CD4-positive, alpha-beta memory T cell (primary cell): ENCODE measurements around the gene VAMP1. TPM values are rescaled to one million over a fixed set of nuclear protein-coding genes. Genes with fewer than 3 reads are reported as not detected.

Experiments
- CTCF ChIA-PET: fragments of 350-600 bp; sonication (Branson Sonifier 250); formaldehyde crosslinking; loops from one replicate; lab custom pipeline; 2021; ENCODE audit warnings: inconsistent platforms; ENCODE audit not compliant: partially characterized antibody; lab: Charles Lee
- POLR2A ChIA-PET: fragments of 350-600 bp; sonication (Branson Sonifier 250); formaldehyde crosslinking; loops from one replicate; lab custom pipeline; 2021; ENCODE audit not compliant: partially characterized antibody; lab: Charles Lee
- DNase-seq, 5 donors: peaks; one replicate each; pipeline versions ENCODE4 v3.0.0 to v3.0.0-alpha.2; 2020 to 2022; ENCODE audit warnings: mixed read lengths in 1 of 5
- H3K27ac ChIP-seq: one replicate; pipeline ENCODE4 v1.7.0; 2013; ENCODE audit warnings: low read depth, low read length
- H3K27me3 ChIP-seq: 2 replicates; pipeline ENCODE4 v1.7.0; 2013; ENCODE audit warnings: mild to moderate bottlenecking, low read length, moderate library complexity; ENCODE audit not compliant: insufficient read depth
- H3K36me3 ChIP-seq: 2 replicates; pipeline ENCODE4 v1.7.0; 2013; ENCODE audit warnings: mild to moderate bottlenecking, low read length, moderate library complexity; ENCODE audit not compliant: insufficient read depth
- H3K4me1 ChIP-seq: 2 replicates; pipeline ENCODE4 v1.7.0; 2013; ENCODE audit warnings: mild to moderate bottlenecking, low read length, moderate library complexity; ENCODE audit not compliant: insufficient read depth
- H3K4me3 ChIP-seq, 2 donors: one replicate each; pipeline ENCODE4 v1.7.0; 2013; ENCODE audit warnings: low read length in 2 of 2, mild to moderate bottlenecking in 1 of 2
- H3K9me3 ChIP-seq, 2 donors: one replicate each; pipeline ENCODE4 v1.7.0; 2013; ENCODE audit warnings: low read length in 2 of 2, control low read depth in 1 of 2; ENCODE audit not compliant: control insufficient read depth in 1 of 2
- H3K27ac Mint-ChIP-seq, 7 donors: one replicate each; pipeline ENCODE4 v1.8.0; 2020 to 2021; ENCODE audit warnings: mixed read lengths in 7 of 7, mild to moderate bottlenecking in 6 of 7, inconsistent platforms in 3 of 7, moderate library complexity in 3 of 7
- H3K27me3 Mint-ChIP-seq, 2 donors: one replicate each; pipeline ENCODE4 v1.8.0; 2020 to 2021; ENCODE audit warnings: mixed read lengths in 2 of 2
- H3K36me3 Mint-ChIP-seq, 2 donors: one replicate each; pipeline ENCODE4 v1.8.0; 2020 to 2021; ENCODE audit warnings: mixed read lengths in 2 of 2, inconsistent platforms in 1 of 2, mild to moderate bottlenecking in 1 of 2
- H3K4me1 Mint-ChIP-seq, 4 donors: one replicate each; pipeline ENCODE4 v1.8.0; 2020 to 2021; ENCODE audit warnings: mixed read lengths in 4 of 4, mild to moderate bottlenecking in 1 of 4
- H3K4me3 Mint-ChIP-seq, 8 donors: one replicate each; pipeline ENCODE4 v1.8.0; 2020 to 2021; ENCODE audit warnings: mixed read lengths in 8 of 8, mild to moderate bottlenecking in 7 of 8, moderate library complexity in 6 of 8, inconsistent platforms in 3 of 8
- H3K9me3 Mint-ChIP-seq, 8 donors: one replicate each; pipeline ENCODE4 v1.8.0; 2020 to 2021; ENCODE audit warnings: mixed read lengths in 8 of 8, mild to moderate bottlenecking in 5 of 8, inconsistent platforms in 3 of 8, moderate library complexity in 1 of 8
- intact Hi-C: fragments of 100-400 bp; cut with micrococcal nuclease; formaldehyde crosslinking; loops from one replicate; pipeline ENCODE4 v1.15.1; 2023
- polyA plus RNA-seq, 2 donors: library from polyadenylated mRNA; unstranded; fragments of 300-500 nt; fragmentation: Illumina TruSeq; gene quantifications; one replicate each; pipeline ENCODE4 v1.2.3, GENCODE V29; 2021
- total RNA-seq, 2 experiments: library from RNA; stranded (reverse); gene quantifications; one replicate each; pipeline ENCODE4 v1.2.3, GENCODE V29; 2021

VAMP1 gene
- total and polyA plus RNA-seq, 4 experiments from 2014 or later: 10.3 to 101 (median 54.9) TPM

DNA sequence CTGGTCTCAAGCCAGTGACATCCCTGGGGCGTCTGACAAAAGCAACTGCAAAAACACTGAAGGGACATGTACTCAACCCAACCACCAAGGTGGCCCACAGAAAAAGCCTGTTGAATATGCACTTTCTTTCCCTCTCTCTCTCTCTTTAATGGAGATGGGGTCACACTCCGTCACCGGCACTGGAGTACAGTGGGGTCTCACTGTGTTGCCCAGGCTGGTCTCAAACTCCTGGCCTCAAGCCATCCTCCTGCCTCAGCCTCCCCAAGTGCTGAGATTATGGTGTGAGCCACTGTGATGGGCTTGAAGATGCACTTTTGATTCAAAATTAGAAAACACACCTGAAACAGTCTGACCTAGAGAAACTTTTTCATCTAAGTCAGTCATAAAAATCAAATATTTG, 32.9 kb downstream of the VAMP1 start:
- H3K27ac Mint-ChIP-seq: no peak overlapping the region
- no peaks in the 10 kb centered on the region for H3K9me3 Mint-ChIP-seq
- H3K36me3 Mint-ChIP-seq: no peaks in the 10 kb centered on the region
- no peaks in the 10 kb centered on the region for H3K27me3 Mint-ChIP-seq
- Histone ChIP-seq H3K4me1 (peaks cover 20% of the 10 kb centered on the region), H3K36me3 (no peaks in the 10 kb centered on the region), H3K9me3 (no peaks in the 10 kb centered on the region), H3K27me3 (no peaks in the 10 kb centered on the region), H3K4me3 (no peak overlapping the region), H3K27ac (no peak overlapping the region)
- POLR2A ChIA-PET: interaction anchor here (18.0 kb wide), 1 partner anchor 24 kb away, joined by 728 read pairs; no protein-coding TSS in a partner anchor
- intact Hi-C loops: no loop called here
- H3K4me1 Mint-ChIP-seq: peaks cover 15 to 32% (median 19%) of the 10 kb centered on the region in 4 donors
- CTCF ChIA-PET: interaction anchor here (1.3 to 2.8 kb wide), 3 partner anchors 10 to 28 kb away, joined by 3 to 20 read pairs (median 5); no protein-coding TSS in a partner anchor
- no peak for DNase-seq
- no peak overlapping the region for H3K4me3 Mint-ChIP-seq

GRCh38 chr12:6435961-6436715, 34.3 kb downstream of the VAMP1 start:
- no peaks in the 10 kb centered on the region for H3K27me3 Mint-ChIP-seq
- CTCF ChIA-PET: interaction anchor here (0.8 to 1.4 kb wide), 2 partner anchors 10 to 29 kb away, joined by 3 read pairs; no protein-coding TSS in a partner anchor
- H3K9me3 Mint-ChIP-seq: no peaks in the 10 kb centered on the region
- Histone ChIP-seq H3K4me1 (peaks cover 21% of the 10 kb centered on the region), H3K9me3 (no peaks in the 10 kb centered on the region), H3K27ac (no peak overlapping the region), H3K27me3 (no peaks in the 10 kb centered on the region), H3K36me3 (no peaks in the 10 kb centered on the region), H3K4me3 (no peak overlapping the region)
- DNase-seq: no peak
- no peak overlapping the region for H3K4me3 Mint-ChIP-seq
- H3K4me1 Mint-ChIP-seq: peaks cover 13 to 31% (median 20%) of the 10 kb centered on the region in 4 donors
- peak overlapping the region in 2 of 7 donors; percentile 55 to 63 for H3K27ac Mint-ChIP-seq
- intact Hi-C loops: no loop called here
- no peaks in the 10 kb centered on the region for H3K36me3 Mint-ChIP-seq
- POLR2A ChIA-PET: interaction anchor here (3.6 to 6.0 kb wide), 3 partner anchors 8 to 34 kb away, joined by 17 to 48 read pairs (median 28); partner anchors contain the start of genes CD27, TAPBPL and VAMP1

GRCh38 chr12:6434205-6435140, 36.0 kb downstream of the VAMP1 start:
- POLR2A ChIA-PET: interaction anchor here (1.0 to 6.0 kb wide), 12 partner anchors 8 to 101 kb away, joined by 3 to 48 read pairs (median 6); partner anchors contain the start of genes CD27, MRPL51, TAPBPL and VAMP1
- H3K36me3 Mint-ChIP-seq: no peaks in the 10 kb centered on the region
- no peaks in the 10 kb centered on the region for H3K9me3 ChIP-seq
- CTCF ChIA-PET: interaction anchor here (0.6 to 2.2 kb wide), 11 partner anchors 10 to 111 kb away, joined by 3 to 16 read pairs (median 3); partner anchors contain the start of gene CD27
- H3K27me3 Mint-ChIP-seq: no peaks in the 10 kb centered on the region
- no peaks in the 10 kb centered on the region for H3K36me3 ChIP-seq
- H3K4me3 Mint-ChIP-seq: peak overlapping the region in 7 of 8 donors; percentile 36 to 72 (median 58)
- no peaks in the 10 kb centered on the region for H3K9me3 Mint-ChIP-seq
- no peak overlapping the region for H3K27ac ChIP-seq
- intact Hi-C loops: loop anchor here (1.0 kb wide), 1 partner anchor 10 kb away; the partner anchor contains the start of gene CD27
- peaks cover 13 to 42% (median 28%) of the 10 kb centered on the region in 4 donors for H3K4me1 Mint-ChIP-seq
- peak overlapping the region in 5 of 7 donors; percentile 78 to 90 (median 82) for H3K27ac Mint-ChIP-seq
- no peaks in the 10 kb centered on the region for H3K27me3 ChIP-seq
- H3K4me3 ChIP-seq: no peak overlapping the region
- peak in 4 of 5 donors; percentile 24 to 58 (median 38) for DNase-seq
- peaks cover 29% of the 10 kb centered on the region for H3K4me1 ChIP-seq

- CTCF ChIA-PET: interaction anchor here (1.0 to 2.2 kb wide), 2 partner anchors 16 to 32 kb away, joined by 3 to 9 read pairs; no protein-coding TSS in a partner anchor
- peak in 1 of 5 donors; percentile 48 for DNase-seq
- Histone ChIP-seq H3K27me3 (no peaks in the 10 kb centered on the region), H3K4me1 (peaks cover 34% of the 10 kb centered on the region), H3K27ac (no peak overlapping the region), H3K4me3 (no peak overlapping the region), H3K36me3 (no peaks in the 10 kb centered on the region), H3K9me3 (no peaks in the 10 kb centered on the region)
- intact Hi-C loops: no loop called here
- Mint-ChIP-seq H3K27me3 (no peaks in the 10 kb centered on the region), H3K4me3 (peak overlapping the region in 1 of 8 donors; percentile 1), H3K9me3 (no peaks in the 10 kb centered on the region), H3K4me1 (peaks cover 15 to 48% (median 29%) of the 10 kb centered on the region in 4 donors), H3K27ac (peak overlapping the region in 6 of 7 donors; percentile 15 to 90 (median 62)), H3K36me3 (no peaks in the 10 kb centered on the region)
- POLR2A ChIA-PET: interaction anchor here (1.0 to 6.0 kb wide), 7 partner anchors 11 to 101 kb away, joined by 3 to 48 read pairs (median 14); partner anchors contain the start of genes CD27, GAPDH, TAPBPL and VAMP1
These were observed 37.5 kb downstream of the VAMP1 start for GRCh38 chr12:6432991-6433390.

- peak in 1 of 5 donors; percentile 46 for DNase-seq
- H3K4me1 Mint-ChIP-seq: peaks cover 32 to 71% (median 50%) of the 10 kb centered on the region in 4 donors
- H3K27me3 ChIP-seq: no peaks in the 10 kb centered on the region
- no peaks in the 10 kb centered on the region for H3K9me3 ChIP-seq
- peaks cover 0 to 2% of the 10 kb centered on the region in 2 donors for H3K27me3 Mint-ChIP-seq
- H3K4me1 ChIP-seq: peaks cover 60% of the 10 kb centered on the region
- no peak overlapping the region for H3K4me3 ChIP-seq
- peak overlapping the region in 5 of 8 donors; percentile 14 to 73 (median 35) for H3K4me3 Mint-ChIP-seq
- H3K36me3 Mint-ChIP-seq: peaks cover 0 to 2% of the 10 kb centered on the region in 2 donors
- intact Hi-C loops: no loop called here
- H3K27ac ChIP-seq: no peak overlapping the region
- no peaks in the 10 kb centered on the region for H3K36me3 ChIP-seq
- H3K9me3 Mint-ChIP-seq: no peaks in the 10 kb centered on the region
- ChIA-PET POLR2A (no interaction called here), CTCF (no interaction called here)
- H3K27ac Mint-ChIP-seq: peak overlapping the region; percentile 19 to 86 (median 61)
These were observed 40.1 kb downstream of the VAMP1 start for GRCh38 chr12:6430124-6430989.

DNA sequence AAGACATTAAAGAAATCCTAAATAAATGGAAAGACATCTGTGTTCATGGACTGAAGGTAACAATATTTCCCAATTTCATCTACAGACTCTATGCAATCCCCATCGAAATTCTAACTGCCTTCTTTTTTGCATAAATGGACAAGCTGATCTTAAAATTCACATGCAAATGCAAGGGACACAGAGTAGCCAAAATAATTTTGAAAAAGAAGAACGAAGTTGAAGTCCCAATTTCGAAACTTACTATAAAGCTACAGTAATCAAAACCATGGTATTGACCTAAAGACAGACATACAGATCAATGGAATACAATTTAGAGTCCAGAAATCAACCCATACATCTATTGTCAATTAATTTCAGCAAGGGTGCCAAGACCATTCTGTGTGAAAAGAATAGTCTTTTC, 42.2 kb downstream of the VAMP1 start:
- Histone ChIP-seq H3K4me1 (peaks cover 56% of the 10 kb centered on the region), H3K36me3 (no peaks in the 10 kb centered on the region), H3K27ac (no peak overlapping the region), H3K27me3 (no peaks in the 10 kb centered on the region), H3K4me3 (no peak overlapping the region), H3K9me3 (no peaks in the 10 kb centered on the region)
- POLR2A ChIA-PET: interaction anchor here (1.0 to 8.2 kb wide), 6 partner anchors 17 to 108 kb away, joined by 4 to 284 read pairs (median 84); partner anchors contain the start of genes CD27, GAPDH, TAPBPL and VAMP1
- CTCF ChIA-PET: interaction anchor here (0.7 to 7.7 kb wide), 6 partner anchors 10 to 109 kb away, joined by 3 to 341 read pairs (median 6); partner anchors contain the start of gene GAPDH
- Mint-ChIP-seq H3K36me3 (peaks cover 0 to 2% of the 10 kb centered on the region in 2 donors), H3K9me3 (no peaks in the 10 kb centered on the region), H3K4me1 (peaks cover 30 to 63% (median 47%) of the 10 kb centered on the region in 4 donors), H3K4me3 (no peak overlapping the region), H3K27me3 (peaks cover 0 to 4% of the 10 kb centered on the region in 2 donors), H3K27ac (peak overlapping the region in 6 of 7 donors; percentile 22 to 98 (median 63))
- intact Hi-C loops: loop anchor here (10.0 kb wide), 2 partner anchors 256 to 356 kb away; partner anchors contain the start of genes CD4 and ZNF384
- no peak for DNase-seq
